Ishikawa (cell line): ENCODE data around the gene OTULINL.

Source experiments
- CEBPB ChIP-seq: IDR thresholded peaks from 2 replicates; pipeline ENCODE4 v1.6.1; 2012
- CREB1 ChIP-seq: IDR thresholded peaks from 2 replicates; pipeline ENCODE4 v1.6.1; 2012; ENCODE audit warnings: low read depth
- EGR1 ChIP-seq: IDR thresholded peaks from 2 replicates; pipeline ENCODE4 v1.6.1; 2012
- EP300 ChIP-seq: IDR thresholded peaks from 2 replicates; pipeline ENCODE4 v1.6.1; 2012; ENCODE audit warnings: borderline replicate concordance
- MAX ChIP-seq: IDR thresholded peaks from 2 replicates; pipeline ENCODE4 v1.6.1; 2012
- RAD21 ChIP-seq: IDR thresholded peaks from 2 replicates; pipeline ENCODE4 v1.6.1; 2012; ENCODE audit warnings: low read depth
- TEAD4 ChIP-seq: IDR thresholded peaks from 2 replicates; pipeline ENCODE4 v1.6.1; 2012
- USF1 ChIP-seq: IDR thresholded peaks from 2 replicates; pipeline ENCODE4 v1.6.1; 2012
- YY1 ChIP-seq: IDR thresholded peaks from 2 replicates; pipeline ENCODE4 v1.6.1; 2012; ENCODE audit warnings: low read depth

- TF ChIP-seq CEBPB (no peak), USF1 (no peak), RAD21 (no peak), EGR1 (no peak), TEAD4 (no peak), MAX (no peak), YY1 (no peak), EP300 (no peak), CREB1 (no peak)
Measured at GRCh38 chr5:14603141-14603540, 21.5 kb downstream of the OTULINL start.
